K562 (cell line): Measurements from ENCODE around the gene BEST4. TPM values are rescaled to one million over a fixed set of nuclear protein-coding genes. Genes with fewer than 3 reads are reported as not detected.

Experiments used
- BCOR ChIP-seq: fragments of 450-650 bp; IDR thresholded peaks from 2 replicates; pipeline ENCODE4 v1.6.1; 2016
- BRD4 ChIP-seq: fragments of 200-600 bp; sonication (generic); IDR thresholded peaks from 2 replicates; pipeline ENCODE4 v1.6.1; 2017; ENCODE audit warnings: inconsistent platforms
- CTBP1 ChIP-seq: fragments of 450-650 bp; IDR thresholded peaks from 2 replicates; pipeline ENCODE4 v1.6.1; 2016; ENCODE audit warnings: borderline replicate concordance
- EGR1 ChIP-seq: fragments of 450-650 bp; conservative IDR thresholded peaks from 2 replicates; pipeline ENCODE4 v1.6.1; 2017; ENCODE audit warnings: mild to moderate bottlenecking
- GABPB1 ChIP-seq: sonication (generic); formaldehyde crosslinking; IDR thresholded peaks from 2 replicates; pipeline ENCODE4 v1.8.0; 2022; ENCODE audit warnings: mild to moderate bottlenecking, missing genetic modification reagents
- HEY1 ChIP-seq: fragments of 250-450 bp; sonication (Bioruptor Pico); IDR thresholded peaks from 2 replicates; pipeline ENCODE4 v1.5.0; 2020; ENCODE audit warnings: mild to moderate bottlenecking, moderate library complexity, borderline replicate concordance
- JUNB ChIP-seq: fragments of 450-650 bp; formaldehyde crosslinking; conservative IDR thresholded peaks from 2 replicates; pipeline ENCODE4 v1.4.0; 2020; ENCODE audit warnings: mild to moderate bottlenecking
- MEF2D ChIP-seq: conservative IDR thresholded peaks from 2 replicates; pipeline ENCODE4 v1.6.1; 2016; ENCODE audit warnings: low read depth, missing genetic modification characterization, missing compliant biosample characterization
- NR1H2 ChIP-seq: sonication (generic); formaldehyde crosslinking; IDR thresholded peaks from 2 replicates; pipeline ENCODE4 v1.4.0; 2020; ENCODE audit warnings: mild to moderate bottlenecking, missing genetic modification reagents
- NR2C1 ChIP-seq, 2 experiments: fragments of 450-650 bp; IDR thresholded peaks; 2 replicates each; pipeline ENCODE4 v1.6.1; 2017; ENCODE audit warnings: mild to moderate bottlenecking in 2 of 2, antibody characterized with exemption in 1 of 2, inconsistent platforms in 1 of 2, missing compliant biosample characterization in 1 of 2, missing genetic modification characterization in 1 of 2
- PTTG1 ChIP-seq: fragments of 450-650 bp; IDR thresholded peaks from 2 replicates; pipeline ENCODE4 v1.6.1; 2016; ENCODE audit warnings: low read depth, mild to moderate bottlenecking, missing genetic modification characterization, missing compliant biosample characterization
- TCF3 ChIP-seq: sonication (generic); formaldehyde crosslinking; IDR thresholded peaks from 2 replicates; pipeline ENCODE4 v1.4.0; 2020; ENCODE audit warnings: mild to moderate bottlenecking, missing genetic modification reagents
- YBX1 ChIP-seq: fragments of 450-650 bp; IDR thresholded peaks from 2 replicates; pipeline ENCODE4 v1.7.1; 2016; ENCODE audit warnings: mild to moderate bottlenecking
- ZBTB1 ChIP-seq: sonication (generic); formaldehyde crosslinking; IDR thresholded peaks from 2 replicates; pipeline ENCODE4 v1.8.1; 2023; ENCODE audit warnings: missing genetic modification reagents, low read depth, mild to moderate bottlenecking, borderline replicate concordance
- ZNF324 ChIP-seq: fragments of 250-450 bp; sonication (Bioruptor Pico); IDR thresholded peaks from 2 replicates; pipeline ENCODE4 v1.4.0; 2020; ENCODE audit warnings: mild to moderate bottlenecking
- ZNF76 ChIP-seq: fragments of 250-450 bp; sonication (Bioruptor Pico); IDR thresholded peaks from 2 replicates; pipeline ENCODE4 v1.4.0; 2020; ENCODE audit warnings: mild to moderate bottlenecking, moderate library complexity, borderline replicate concordance
- ZNF79 ChIP-seq: fragments of 250-450 bp; sonication (Bioruptor Pico); IDR thresholded peaks from 2 replicates; pipeline ENCODE4 v1.4.0; 2020; ENCODE audit warnings: low read depth, mild to moderate bottlenecking, moderate library complexity
- polyA plus RNA-seq, 8 experiments: library from polyadenylated mRNA; depleted of rRNA in 4 of 8; stranded (reverse) in 5 of 8; unstranded in 3 of 8; fragments of >200 nt; fragmentation: Nextera tagmentation in 2 of 8; fragmentation: Illumina TruSeq in 1 of 8; extraction: Ambion mirVana in 2 of 8; extraction: Trizol in 1 of 8; gene quantifications; 2 replicates each; pipeline versions ENCODE4 v1.2.1 to v1.2.3, GENCODE V29; 2011 to 2014; ENCODE audit warnings: inconsistent platforms in 1 of 8, missing spikeins in 1 of 8
- total RNA-seq, 7 experiments: library from RNA; depleted of rRNA in 6 of 7; stranded (reverse); fragments of >200 nt in 6 of 7; fragmentation: Illumina TruSeq in 2 of 7; extraction: Trizol in 2 of 7; gene quantifications; 2 replicates each; pipeline versions ENCODE4 v1.2.1 to v1.2.3, GENCODE V29; 2011 to 2021; ENCODE audit warnings: low replicate concordance in 1 of 7
- TF ChIP-seq, protein P1 (sequence below): fragments of 450-650 bp; IDR thresholded peaks from 2 replicates; pipeline ENCODE4 v1.6.1; 2016
- TF ChIP-seq, protein P2 (sequence below): fragments of 200-400 bp; formaldehyde crosslinking; IDR thresholded peaks from 2 replicates; pipeline ENCODE4 v1.6.1; 2017; ENCODE audit warnings: mild to moderate bottlenecking, low read depth, low read length, moderate library complexity
- TF ChIP-seq, protein P3 (sequence below): fragments of 450-650 bp; IDR thresholded peaks from one replicate; pipeline ENCODE4 v1.6.1; 2018; ENCODE audit warnings: mild to moderate bottlenecking, moderate library complexity; ENCODE audit not compliant: partially characterized antibody
- TF ChIP-seq, protein P4 (sequence below): fragments of 250-450 bp; sonication (Bioruptor Pico); IDR thresholded peaks from 2 replicates; pipeline ENCODE4 v1.9.0; 2021; ENCODE audit warnings: mild to moderate bottlenecking
- TF ChIP-seq, protein P5 (sequence below), 2 experiments: IDR thresholded peaks; 2 replicates each; pipeline ENCODE4 v1.6.1; 2011; ENCODE audit warnings: borderline replicate concordance in 1 of 2, control low read depth in 1 of 2, low read depth in 1 of 2, low read length in 1 of 2, mild to moderate bottlenecking in 1 of 2, mixed read lengths in 1 of 2, moderate library complexity in 1 of 2; ENCODE audit not compliant: insufficient read depth in 1 of 2, insufficient read length in 1 of 2, poor library complexity in 1 of 2, severe bottlenecking in 1 of 2; ENCODE audit errors: extremely low read depth in 1 of 2

BEST4 gene
- total and polyA plus RNA-seq, 9 of the 15 experiments (the other 6 are each of a cell fraction or from before 2014, with no cell fraction given): 0.07 to 0.11 TPM; not detected in 7

DNA sequence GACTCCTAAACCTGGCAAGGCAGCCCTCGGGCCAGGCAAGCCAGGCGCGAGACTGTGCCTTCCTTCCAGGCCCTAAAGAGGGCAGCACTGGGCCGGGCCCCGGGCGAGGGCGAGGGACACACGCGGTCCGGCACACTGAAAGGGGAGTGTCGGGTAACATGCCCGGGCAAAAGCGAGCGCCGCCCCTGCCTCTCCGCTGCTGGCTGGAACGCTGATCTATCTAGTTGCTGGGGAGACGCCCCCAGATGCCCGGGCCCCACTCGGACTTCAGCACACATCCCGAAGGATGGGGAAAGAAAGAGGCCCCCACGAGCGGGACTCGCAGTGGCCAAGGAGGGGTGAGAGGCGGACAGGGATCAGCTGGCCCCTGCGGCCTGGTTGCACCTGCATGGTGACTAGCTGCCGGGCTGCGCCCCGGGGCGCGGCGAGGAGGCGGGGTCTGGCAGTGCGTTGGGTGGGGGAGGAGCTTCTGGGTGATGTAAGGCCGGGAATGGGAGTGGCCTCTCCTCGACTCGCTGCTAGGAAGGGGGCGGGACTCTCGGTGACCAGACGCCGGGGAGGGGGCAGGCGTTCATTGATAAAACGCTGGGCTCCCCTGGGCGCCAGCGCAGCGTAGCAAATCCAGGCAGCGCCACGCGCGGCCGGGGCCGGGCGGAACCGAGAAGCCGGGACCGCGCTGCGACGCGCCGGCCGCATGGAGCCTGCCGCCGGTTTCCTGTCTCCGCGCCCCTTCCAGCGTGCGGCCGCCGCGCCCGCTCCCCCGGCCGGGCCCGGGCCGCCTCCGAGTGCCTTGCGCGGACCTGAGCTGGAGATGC is 12.0 kb upstream of the BEST4 start, which contains the start of gene PLK3 (continued):
- TF ChIP-seq, protein P1, sequence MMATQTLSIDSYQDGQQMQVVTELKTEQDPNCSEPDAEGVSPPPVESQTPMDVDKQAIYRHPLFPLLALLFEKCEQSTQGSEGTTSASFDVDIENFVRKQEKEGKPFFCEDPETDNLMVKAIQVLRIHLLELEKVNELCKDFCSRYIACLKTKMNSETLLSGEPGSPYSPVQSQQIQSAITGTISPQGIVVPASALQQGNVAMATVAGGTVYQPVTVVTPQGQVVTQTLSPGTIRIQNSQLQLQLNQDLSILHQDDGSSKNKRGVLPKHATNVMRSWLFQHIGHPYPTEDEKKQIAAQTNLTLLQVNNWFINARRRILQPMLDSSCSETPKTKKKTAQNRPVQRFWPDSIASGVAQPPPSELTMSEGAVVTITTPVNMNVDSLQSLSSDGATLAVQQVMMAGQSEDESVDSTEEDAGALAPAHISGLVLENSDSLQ: peak; percentile 87
- TF ChIP-seq, protein P2, sequence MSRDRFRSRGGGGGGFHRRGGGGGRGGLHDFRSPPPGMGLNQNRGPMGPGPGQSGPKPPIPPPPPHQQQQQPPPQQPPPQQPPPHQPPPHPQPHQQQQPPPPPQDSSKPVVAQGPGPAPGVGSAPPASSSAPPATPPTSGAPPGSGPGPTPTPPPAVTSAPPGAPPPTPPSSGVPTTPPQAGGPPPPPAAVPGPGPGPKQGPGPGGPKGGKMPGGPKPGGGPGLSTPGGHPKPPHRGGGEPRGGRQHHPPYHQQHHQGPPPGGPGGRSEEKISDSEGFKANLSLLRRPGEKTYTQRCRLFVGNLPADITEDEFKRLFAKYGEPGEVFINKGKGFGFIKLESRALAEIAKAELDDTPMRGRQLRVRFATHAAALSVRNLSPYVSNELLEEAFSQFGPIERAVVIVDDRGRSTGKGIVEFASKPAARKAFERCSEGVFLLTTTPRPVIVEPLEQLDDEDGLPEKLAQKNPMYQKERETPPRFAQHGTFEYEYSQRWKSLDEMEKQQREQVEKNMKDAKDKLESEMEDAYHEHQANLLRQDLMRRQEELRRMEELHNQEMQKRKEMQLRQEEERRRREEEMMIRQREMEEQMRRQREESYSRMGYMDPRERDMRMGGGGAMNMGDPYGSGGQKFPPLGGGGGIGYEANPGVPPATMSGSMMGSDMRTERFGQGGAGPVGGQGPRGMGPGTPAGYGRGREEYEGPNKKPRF: no peak
- TF ChIP-seq TCF3 (no peak), JUNB (CRISPR knock-in tag) (no peak), CTBP1 (peak; percentile 97), YBX1 (no peak), ZNF324 (CRISPR knock-in tag) (no peak), NR2C1 (IDR thresholded peaks at IDR 0.05) (no peak), NR2C1 (tag; IDR thresholded peaks at IDR 0.05) (peak; percentile 17; the same call in 1 of the 2 replicates), NR1H2 (CRISPR knock-in tag) (no peak), GABPB1 (CRISPR knock-in tag) (peak; percentile 62; the same call in 1 of the 2 replicates), ZBTB1 (no peak), PTTG1 (no peak), BRD4 (no peak), MEF2D (tag) (0 out of 2 replicates have a peak, but pooled peaks have one; percentile 22), ZNF79 (CRISPR knock-in tag) (0 out of 2 replicates have a peak, but pooled peaks have one; percentile 49), BCOR (peak; percentile 74; the same call in 1 of the 2 replicates), EGR1 (peak; percentile 68), HEY1 (no peak; the same call in 1 of the 2 replicates), ZNF76 (CRISPR knock-in tag) (no peak)
- TF ChIP-seq, protein P3, sequence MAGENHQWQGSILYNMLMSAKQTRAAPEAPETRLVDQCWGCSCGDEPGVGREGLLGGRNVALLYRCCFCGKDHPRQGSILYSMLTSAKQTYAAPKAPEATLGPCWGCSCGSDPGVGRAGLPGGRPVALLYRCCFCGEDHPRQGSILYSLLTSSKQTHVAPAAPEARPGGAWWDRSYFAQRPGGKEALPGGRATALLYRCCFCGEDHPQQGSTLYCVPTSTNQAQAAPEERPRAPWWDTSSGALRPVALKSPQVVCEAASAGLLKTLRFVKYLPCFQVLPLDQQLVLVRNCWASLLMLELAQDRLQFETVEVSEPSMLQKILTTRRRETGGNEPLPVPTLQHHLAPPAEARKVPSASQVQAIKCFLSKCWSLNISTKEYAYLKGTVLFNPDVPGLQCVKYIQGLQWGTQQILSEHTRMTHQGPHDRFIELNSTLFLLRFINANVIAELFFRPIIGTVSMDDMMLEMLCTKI: no peak
- TF ChIP-seq, protein P4, sequence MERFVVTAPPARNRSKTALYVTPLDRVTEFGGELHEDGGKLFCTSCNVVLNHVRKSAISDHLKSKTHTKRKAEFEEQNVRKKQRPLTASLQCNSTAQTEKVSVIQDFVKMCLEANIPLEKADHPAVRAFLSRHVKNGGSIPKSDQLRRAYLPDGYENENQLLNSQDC (CRISPR knock-in tag): no peak
- TF ChIP-seq, protein P5, sequence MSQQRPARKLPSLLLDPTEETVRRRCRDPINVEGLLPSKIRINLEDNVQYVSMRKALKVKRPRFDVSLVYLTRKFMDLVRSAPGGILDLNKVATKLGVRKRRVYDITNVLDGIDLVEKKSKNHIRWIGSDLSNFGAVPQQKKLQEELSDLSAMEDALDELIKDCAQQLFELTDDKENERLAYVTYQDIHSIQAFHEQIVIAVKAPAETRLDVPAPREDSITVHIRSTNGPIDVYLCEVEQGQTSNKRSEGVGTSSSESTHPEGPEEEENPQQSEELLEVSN (IDR thresholded peaks at IDR 0.05; ENCODE audit: borderline replicate concordance in 1 of 2, extremely low read depth in 1 of 2, insufficient read depth in 1 of 2, insufficient read length in 1 of 2, low read depth in 1 of 2, low read length in 1 of 2, poor library complexity in 1 of 2, severe bottlenecking in 1 of 2): peak; percentile 90 to 93
